MM.1S (cell line): Measurements from ENCODE around the gene CASP10.
A peak's percentile ranks its signal among the peaks of the same experiment; 100 is the strongest.

Experiments used
- DNase-seq: peaks from one replicate; pipeline ENCODE4 v3.0.0-alpha.2; 2015
- H2AFZ ChIP-seq: fragments of 300-600 bp; sonication (generic); 2 replicates; pipeline ENCODE4 v1.6.0; 2016; ENCODE audit warnings: antibody characterized with exemption, low read length
- H3F3A ChIP-seq: fragments of 300-600 bp; sonication (generic); 2 replicates; pipeline ENCODE4 v1.6.1; 2016; ENCODE audit warnings: mild to moderate bottlenecking, antibody characterized with exemption, low read length, moderate library complexity, mixed read lengths; ENCODE audit not compliant: insufficient read depth
- H3K27ac ChIP-seq: fragments of 300-600 bp; sonication (generic); 2 replicates; pipeline ENCODE4 v1.5.1; 2016; ENCODE audit warnings: mild to moderate bottlenecking, low read length
- H3K27me3 ChIP-seq: fragments of 300-600 bp; sonication (generic); replicated peaks from 2 replicates; pipeline ENCODE4 v1.6.0; 2016; ENCODE audit warnings: low read length; ENCODE audit not compliant: insufficient read depth
- H3K36me3 ChIP-seq: fragments of 300-600 bp; sonication (generic); replicated peaks from 2 replicates; pipeline ENCODE4 v1.6.1; 2016; ENCODE audit warnings: mild to moderate bottlenecking, low read length, mixed read lengths; ENCODE audit not compliant: insufficient read depth
- H3K4me1 ChIP-seq: fragments of 300-600 bp; sonication (generic); 2 replicates; pipeline ENCODE4 v1.6.1; 2016; ENCODE audit warnings: low read length, mixed read lengths
- H3K4me2 ChIP-seq: fragments of 300-600 bp; sonication (generic); 2 replicates; pipeline ENCODE4 v1.6.0; 2016; ENCODE audit warnings: low read depth, low read length
- H3K4me3 ChIP-seq: fragments of 300-600 bp; sonication (generic); 2 replicates; pipeline ENCODE4 v1.5.1; 2016; ENCODE audit warnings: low read length, mixed read lengths
- H3K79me2 ChIP-seq: fragments of 300-600 bp; sonication (generic); 2 replicates; pipeline ENCODE4 v1.6.1; 2016; ENCODE audit warnings: mixed run types, low read length, mixed read lengths
- H3K9ac ChIP-seq: fragments of 300-600 bp; sonication (generic); 2 replicates; pipeline ENCODE4 v1.6.1; 2016; ENCODE audit warnings: low read length, mixed read lengths
- H3K9me2 ChIP-seq: fragments of 300-600 bp; sonication (generic); replicated peaks from 2 replicates; pipeline ENCODE4 v1.6.1; 2016; ENCODE audit warnings: mild to moderate bottlenecking, low read length, mixed read lengths; ENCODE audit not compliant: insufficient read depth
- H3K9me3 ChIP-seq: fragments of 300-600 bp; sonication (generic); replicated peaks from 2 replicates; pipeline ENCODE4 v1.6.1; 2016; ENCODE audit warnings: mild to moderate bottlenecking, low read length, mixed read lengths; ENCODE audit not compliant: insufficient read depth
- H4K20me1 ChIP-seq: fragments of 300-600 bp; sonication (generic); 2 replicates; pipeline ENCODE4 v1.6.1; 2016; ENCODE audit warnings: mild to moderate bottlenecking, low read length, moderate library complexity, mixed read lengths; ENCODE audit not compliant: insufficient read depth
- CTCF ChIP-seq: fragments of 300-600 bp; sonication (generic); IDR thresholded peaks from 2 replicates; pipeline ENCODE4 v1.5.1; 2016; ENCODE audit warnings: antibody characterized with exemption, low read length, mixed read lengths
- EZH2 ChIP-seq: fragments of 300-600 bp; sonication (generic); optimal IDR thresholded peaks from 2 replicates; pipeline ENCODE3; 2017; ENCODE audit warnings: low read depth, mild to moderate bottlenecking, antibody characterized with exemption, low read length, mixed read lengths
- EZH2phosphoT487 ChIP-seq: fragments of 300-600 bp; sonication (generic); IDR thresholded peaks from 2 replicates; pipeline ENCODE4 v1.6.1; 2018; ENCODE audit warnings: antibody characterized with exemption, low read length

CASP10 gene

GRCh38 chr2:201186982-201187381 lies 4.0 kb downstream of the CASP10 start:
- peak overlapping the region; percentile 11; the same call in 1 of the 2 replicates for H3K27ac ChIP-seq
- H4K20me1 ChIP-seq, result no peaks in the 10 kb centered on the region
- H3K9ac ChIP-seq, result no peak overlapping the region
- peaks cover 81% of the 10 kb centered on the region for H3K79me2 ChIP-seq
- H3K9me2 ChIP-seq, result no peaks in the 10 kb centered on the region
- no peak overlapping the region for H2AFZ ChIP-seq
- H3K9me3 ChIP-seq, result no peaks in the 10 kb centered on the region
- peaks cover 75% of the 10 kb centered on the region for H3F3A ChIP-seq
- peak overlapping the region; percentile 6; the same call in 1 of the 2 replicates for H3K4me3 ChIP-seq
- H3K36me3 ChIP-seq, result peaks cover 7% of the 10 kb centered on the region
- no peaks in the 10 kb centered on the region for H3K27me3 ChIP-seq
- TF ChIP-seq EZH2 (no peak), EZH2phosphoT487 (no peak), CTCF (no peak)
- H3K4me2 ChIP-seq, result peak overlapping the region; percentile 84
- DNase-seq, result no peak
- peaks cover 55% of the 10 kb centered on the region for H3K4me1 ChIP-seq

- no peak for DNase-seq
- TF ChIP-seq EZH2phosphoT487 (no peak), EZH2 (no peak), CTCF (no peak)
- Histone ChIP-seq H3K9ac (no peak overlapping the region), H3K9me2 (no peaks in the 10 kb centered on the region), H2AFZ (no peak overlapping the region), H3K9me3 (no peaks in the 10 kb centered on the region), H3K27me3 (no peaks in the 10 kb centered on the region), H3K4me1 (peaks cover 64% of the 10 kb centered on the region), H3K79me2 (peaks cover 87% of the 10 kb centered on the region), H4K20me1 (no peaks in the 10 kb centered on the region), H3K4me3 (no peak overlapping the region), H3K4me2 (peak overlapping the region; percentile 24; the same call in 1 of the 2 replicates), H3F3A (peaks cover 78% of the 10 kb centered on the region), H3K27ac (peak overlapping the region; percentile 88; the same call in 1 of the 2 replicates), H3K36me3 (peaks cover 14% of the 10 kb centered on the region)
Measured at GRCh38 chr2:201188449-201188848, 5.5 kb downstream of the CASP10 start.

GRCh38 chr2:201191132-201191875 lies 8.4 kb downstream of the CASP10 start:
- no peaks in the 10 kb centered on the region for H4K20me1 ChIP-seq
- peaks cover 82% of the 10 kb centered on the region for H3K79me2 ChIP-seq
- peak overlapping the region; percentile 63 for H3K4me2 ChIP-seq
- no peak overlapping the region for H2AFZ ChIP-seq
- H3K9me3 ChIP-seq, result no peaks in the 10 kb centered on the region
- peaks cover 87% of the 10 kb centered on the region for H3K4me1 ChIP-seq
- peaks cover 19% of the 10 kb centered on the region for H3K36me3 ChIP-seq
- peak overlapping the region; percentile 2; the same call in 1 of the 2 replicates for H3K4me3 ChIP-seq
- H3F3A ChIP-seq, result peaks cover 70% of the 10 kb centered on the region
- no peak for TF ChIP-seq CTCF
- no peak for TF ChIP-seq EZH2
- H3K27me3 ChIP-seq, result no peaks in the 10 kb centered on the region
- DNase-seq, result peak; percentile 90
- no peaks in the 10 kb centered on the region for H3K9me2 ChIP-seq
- peak overlapping the region; percentile 88 for H3K27ac ChIP-seq
- peak overlapping the region; percentile 42; the same call in 1 of the 2 replicates for H3K9ac ChIP-seq
